Smooth muscle cell (in vitro differentiated cells): ENCODE data around the gene OR12D1. TPM values are rescaled to one million over a fixed set of nuclear protein-coding genes. Genes with fewer than 3 reads are reported as not detected.

Experiments used
- DNase-seq: peaks from one replicate; lab custom pipeline; 2025; ENCODE audit not compliant: unreplicated experiment; lab: John Stamatoyannopoulos, UW
- H2AFZ ChIP-seq: fragments of 200-600 bp; sonication (generic); 2 replicates; pipeline ENCODE4 v1.6.0; 2016; ENCODE audit warnings: antibody characterized with exemption, low read depth, mild to moderate bottlenecking
- H3F3A ChIP-seq: fragments of 200-600 bp; sonication (generic); 2 replicates; pipeline ENCODE4 v1.6.0; 2017; ENCODE audit warnings: antibody characterized with exemption, low read depth
- H3K27ac ChIP-seq: fragments of 200-600 bp; sonication (generic); 2 replicates; pipeline ENCODE4 v1.5.1; 2016; ENCODE audit warnings: low read depth, mild to moderate bottlenecking
- H3K27me3 ChIP-seq: fragments of 200-600 bp; sonication (generic); 2 replicates; pipeline ENCODE4 v1.6.1; 2016; ENCODE audit warnings: low read depth, mild to moderate bottlenecking
- H3K36me3 ChIP-seq: fragments of 200-600 bp; sonication (generic); 2 replicates; pipeline ENCODE4 v1.5.1; 2016; ENCODE audit warnings: low read depth
- H3K4me1 ChIP-seq: fragments of 200-600 bp; sonication (generic); 2 replicates; pipeline ENCODE4 v1.5.1; 2016; ENCODE audit warnings: low read depth
- H3K4me2 ChIP-seq: fragments of 200-600 bp; sonication (generic); 2 replicates; pipeline ENCODE4 v1.6.0; 2016; ENCODE audit warnings: mild to moderate bottlenecking
- H3K4me3 ChIP-seq: fragments of 200-600 bp; sonication (generic); 2 replicates; pipeline ENCODE4 v1.5.1; 2016; ENCODE audit warnings: mild to moderate bottlenecking
- H3K79me2 ChIP-seq: fragments of 200-600 bp; sonication (generic); 2 replicates; pipeline ENCODE4 v1.6.0; 2016; ENCODE audit warnings: low read depth, mild to moderate bottlenecking
- H3K9ac ChIP-seq: fragments of 200-600 bp; sonication (generic); 2 replicates; pipeline ENCODE4 v1.6.0; 2016; ENCODE audit warnings: low read depth
- H3K9me3 ChIP-seq: fragments of 200-600 bp; sonication (generic); replicated peaks from 2 replicates; pipeline ENCODE4 v1.5.1; 2016; ENCODE audit warnings: low read depth
- H4K20me1 ChIP-seq: fragments of 200-600 bp; sonication (generic); 2 replicates; pipeline ENCODE4 v1.6.0; 2016; ENCODE audit warnings: low read depth
- CTCF ChIP-seq: fragments of 200-600 bp; sonication (generic); IDR thresholded peaks from 2 replicates; pipeline ENCODE4 v1.5.1; 2017; ENCODE audit warnings: borderline replicate concordance, mild to moderate bottlenecking, antibody characterized with exemption; ENCODE audit not compliant: insufficient read depth, poor library complexity, severe bottlenecking
- WGBS: methylation state at CpG from one replicate; pipeline ENCODE4 v1.1.7; 2016; ENCODE audit warnings: low lambda C conversion rate; 5-methylcytosine and 5-hydroxymethylcytosine counted together
- polyA plus RNA-seq: library from polyadenylated mRNA; unstranded; fragments of >200 nt; fragmentation: Nextera tagmentation; extraction: Ambion mirVana; gene quantifications from 2 replicates; pipeline ENCODE4 v1.2.1, GENCODE V29; 2016
- total RNA-seq: library from RNA; depleted of rRNA; stranded (reverse); fragments of >200 nt; gene quantifications from 2 replicates; pipeline ENCODE4 v1.2.3, GENCODE V29; 2014

The OR12D1 gene
- total and polyA plus RNA-seq, 2 experiments from 2014 or later, result not detected

- no peak for DNase-seq
- H3K9me3 ChIP-seq, result no peaks in the 10 kb centered on the region
- H3K9ac ChIP-seq, result no peak overlapping the region
- H3K27me3 ChIP-seq, result no peaks in the 10 kb centered on the region
- H3K36me3 ChIP-seq, result no peaks in the 10 kb centered on the region
- no peak overlapping the region for H2AFZ ChIP-seq
- no peaks in the 10 kb centered on the region for H3F3A ChIP-seq
- H4K20me1 ChIP-seq, result no peaks in the 10 kb centered on the region
- TF ChIP-seq CTCF, result no peak
- no peaks in the 10 kb centered on the region for H3K79me2 ChIP-seq
- no peak overlapping the region for H3K4me2 ChIP-seq
- 54% methylated on average over 4 of the region's 4 CpGs for WGBS
- no peaks in the 10 kb centered on the region for H3K4me1 ChIP-seq
- H3K4me3 ChIP-seq, result no peak overlapping the region
- no peak overlapping the region for H3K27ac ChIP-seq
These were observed 26.2 kb upstream of the OR12D1 start for GRCh38 chr6:29388533-29388932.

- Histone ChIP-seq H3K27me3 (no peaks in the 10 kb centered on the region), H3K4me3 (no peak within 1 kb of the TSS), H3F3A (no peaks in the 10 kb centered on the region), H3K4me1 (no peaks in the 10 kb centered on the region), H3K36me3 (no peaks in the 10 kb centered on the region), H4K20me1 (no peaks in the 10 kb centered on the region), H3K9me3 (no peaks in the 10 kb centered on the region), H2AFZ (no peak within 1 kb of the TSS), H3K4me2 (no peak within 1 kb of the TSS), H3K27ac (no peak within 1 kb of the TSS), H3K9ac (no peak within 1 kb of the TSS), H3K79me2 (no peaks in the 10 kb centered on the region)
- DNase-seq, result no peak
- TF ChIP-seq CTCF, result no peak
These were observed 19.4 kb upstream of the OR12D1 start, which contains the start of gene OR12D2 for GRCh38 chr6:29395331-29395730. OR12D2 (plus strand) TSS chr6:29395631; CDS start chr6:29396700, 1,069 bp downstream.

- Histone ChIP-seq H3K9me3 (no peaks in the 10 kb centered on the region), H3K4me2 (no peak overlapping the region), H3K4me1 (no peaks in the 10 kb centered on the region), H3K27ac (no peak overlapping the region), H3F3A (no peaks in the 10 kb centered on the region), H3K4me3 (no peak overlapping the region), H2AFZ (no peak overlapping the region), H3K79me2 (no peaks in the 10 kb centered on the region), H3K27me3 (no peaks in the 10 kb centered on the region), H3K9ac (no peak overlapping the region), H4K20me1 (no peaks in the 10 kb centered on the region), H3K36me3 (no peaks in the 10 kb centered on the region)
- no peak for DNase-seq
- no peak for TF ChIP-seq CTCF
- WGBS, result 80% methylated on average over 2 of the region's 2 CpGs
These were observed 15.2 kb upstream of the OR12D1 start for GRCh38 chr6:29399525-29399924.

- Histone ChIP-seq H3K36me3 (no peaks in the 10 kb centered on the region), H4K20me1 (no peaks in the 10 kb centered on the region), H3K79me2 (no peaks in the 10 kb centered on the region), H3K27me3 (no peaks in the 10 kb centered on the region), H3F3A (no peaks in the 10 kb centered on the region), H3K4me3 (no peak overlapping the region), H2AFZ (no peak overlapping the region), H3K27ac (no peak overlapping the region), H3K9ac (no peak overlapping the region), H3K9me3 (no peaks in the 10 kb centered on the region), H3K4me2 (no peak overlapping the region), H3K4me1 (no peaks in the 10 kb centered on the region)
- 50% methylated on average over 1 of the region's 1 CpG for WGBS
- no peak for TF ChIP-seq CTCF
- no peak for DNase-seq
These were observed 10.9 kb upstream of the OR12D1 start for GRCh38 chr6:29403801-29404200.
